Right ventricle myocardium superior (tissue), 1 donor: ENCODE data around the gene HMCN1. TPM values are rescaled to one million over a fixed set of nuclear protein-coding genes. Genes with fewer than 3 reads are reported as not detected.
"Not testable (repeated sequence)": the region's sequence is repeated elsewhere in the genome, so short reads cannot be mapped to it uniquely, and the experiment has no call there.

Experiments
- ATAC-seq: fragments of 200-7000 bp; cut with Tn5 transposase; one replicate; pipeline ENCODE4 v1.9.1; 2020; ENCODE audit warnings: mild to moderate bottlenecking; ENCODE audit not compliant: poor library complexity
- DNase-seq: peaks from one replicate; pipeline ENCODE4 v3.0.0-alpha.2; 2020
- intact Hi-C: fragments of 100-400 bp; cut with DNase I; formaldehyde crosslinking; loops from one replicate; pipeline ENCODE4 v1.11.2; 2022
- total RNA-seq: library from RNA; stranded (reverse); fragmentation: NEBNext Ultra II Directional; extraction: Animal tissue kit (Norgen Biotek cat#: 25700); gene quantifications from one replicate; pipeline ENCODE4 v1.2.1, GENCODE V29; 2021
- donor health status: DM: no; HTN: yes; CAD: no; lungs with severe emphysema.

HMCN1 gene
- total RNA-seq, 1 donor from 2014 or later, result 5.7 TPM

DNA sequence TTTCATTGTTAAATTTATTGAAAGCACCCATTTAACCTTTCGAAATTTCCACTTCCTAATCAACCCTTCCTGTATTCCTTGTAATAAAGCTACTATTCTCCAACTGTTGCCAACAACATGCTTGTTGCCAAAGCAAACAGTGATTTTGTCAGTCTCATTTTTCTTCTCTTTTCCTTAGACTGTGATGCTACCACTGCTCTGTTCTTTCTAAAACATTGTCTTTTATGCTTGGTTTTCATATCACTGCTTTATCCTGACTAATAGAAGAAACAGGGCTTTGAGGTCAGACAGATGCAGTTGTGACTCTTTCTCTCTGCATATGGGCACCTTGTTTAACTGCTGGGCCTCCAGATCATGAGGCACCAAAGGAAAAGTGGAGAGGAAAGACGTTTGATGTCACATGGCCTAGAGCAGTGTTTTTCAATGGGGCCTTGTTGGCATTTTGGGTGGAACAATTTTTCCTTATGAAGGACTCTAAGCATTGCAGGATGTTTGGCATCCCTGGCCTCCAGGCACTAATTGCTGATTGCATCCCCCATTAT, 56.1 kb downstream of the HMCN1 start:
- DNase-seq (no peak), ATAC-seq (peak; percentile 43)
- intact Hi-C loops, result no loop called here

DNA sequence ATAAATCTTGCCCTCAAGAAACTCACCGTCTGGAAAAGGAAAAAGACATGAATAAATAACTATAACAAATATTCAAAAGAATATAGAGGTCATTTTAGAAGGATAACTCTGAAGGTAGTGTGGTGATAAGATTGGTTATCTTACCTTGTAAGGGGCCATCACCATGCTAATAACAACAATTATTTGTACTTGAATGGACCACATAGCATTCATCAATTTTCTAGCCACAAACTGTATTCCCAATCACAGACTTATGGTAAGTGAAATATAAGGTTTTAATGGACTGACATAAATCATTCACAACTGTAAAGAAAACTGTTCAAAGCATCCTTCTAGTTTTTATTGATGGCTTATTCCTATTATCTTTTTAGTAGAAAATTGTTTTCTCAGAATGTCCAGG, 57.8 kb downstream of the HMCN1 start:
- no peak for ATAC-seq
- no peak for DNase-seq

DNA sequence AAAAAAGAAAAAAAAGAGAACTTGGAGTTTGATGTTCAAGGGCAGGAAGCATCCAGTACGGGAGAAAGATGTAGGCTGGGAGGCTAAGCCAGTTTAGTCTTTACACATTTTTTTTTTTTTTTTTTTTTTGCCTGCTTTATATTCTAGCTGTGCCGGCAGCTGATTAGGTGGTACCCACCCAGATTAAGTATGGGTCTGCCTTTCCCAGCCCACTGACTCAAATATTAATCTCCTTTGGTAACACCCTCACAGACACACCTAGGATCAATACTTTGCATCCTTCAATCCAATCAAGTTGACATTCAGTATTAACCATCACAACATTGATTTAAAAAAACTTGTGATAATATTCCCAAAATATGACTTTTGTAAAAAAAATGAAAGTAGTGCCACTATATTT, 60.3 kb downstream of the HMCN1 start:
- intact Hi-C loops, DNase-seq, ATAC-seq: not testable (repeated sequence)

More for the DNA sequence above, 57.8 kb downstream of the HMCN1 start:
- intact Hi-C loops, result no loop called here

DNA sequence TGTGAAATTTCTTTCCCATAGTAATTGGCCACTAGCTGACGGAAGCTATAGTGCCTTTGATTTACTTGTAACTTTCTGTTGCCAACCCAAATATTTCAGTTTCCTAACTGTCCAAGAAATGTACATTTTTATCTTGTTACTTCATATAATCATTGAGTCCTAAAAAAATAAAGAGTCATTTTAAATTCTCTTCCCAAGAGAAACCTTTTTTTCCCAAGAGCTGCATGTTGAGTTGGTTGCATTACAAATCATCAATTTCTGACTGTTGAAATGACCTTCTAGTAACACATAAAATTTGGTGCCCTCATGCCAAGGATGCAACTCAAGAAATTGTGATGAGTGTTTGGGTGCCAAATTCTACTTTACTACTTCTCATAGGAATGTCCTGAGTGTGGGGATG, 61.0 kb downstream of the HMCN1 start:
- ATAC-seq (no peak), DNase-seq (no peak)
- intact Hi-C loops, result no loop called here

DNA sequence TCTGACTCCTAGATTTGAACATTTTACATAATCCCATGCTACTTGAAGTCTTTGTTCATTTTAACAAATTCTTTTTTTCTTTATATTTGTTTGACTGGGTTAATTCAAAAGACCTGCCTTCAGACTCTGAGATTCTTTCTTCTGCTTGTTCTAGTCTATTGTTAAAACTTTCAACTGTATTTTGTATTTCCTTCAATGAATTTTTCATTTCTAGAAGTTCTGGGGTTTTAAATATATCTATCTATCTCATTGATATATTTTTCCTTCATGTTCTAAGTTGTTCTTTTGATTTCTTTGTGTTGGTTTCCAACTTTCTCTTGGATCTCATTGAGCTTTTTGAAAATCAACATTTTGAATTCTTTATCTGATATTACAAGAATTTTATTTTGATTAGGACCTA, 64.3 kb downstream of the HMCN1 start:
- intact Hi-C loops, result no loop called here
- DNase-seq, result no peak
- no peak for ATAC-seq

DNA sequence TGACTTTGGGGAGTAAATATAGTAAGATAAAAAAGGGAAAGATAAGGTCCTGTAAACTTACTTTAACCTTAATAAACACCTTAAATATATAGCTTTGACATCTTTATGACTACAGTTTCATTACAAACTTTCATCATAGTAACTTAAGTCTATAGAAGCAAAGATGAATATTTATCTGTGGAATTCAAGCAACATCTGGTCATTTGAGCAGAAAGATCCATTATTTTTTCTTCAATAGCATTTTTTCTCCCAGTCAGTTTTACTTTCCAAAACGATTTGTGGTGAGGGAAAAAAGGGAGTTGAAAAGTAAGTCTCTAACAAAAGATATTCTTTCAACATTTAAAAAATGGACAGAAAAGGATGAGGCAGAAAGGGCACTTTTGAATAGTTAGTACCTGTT, 69.0 kb downstream of the HMCN1 start:
- ATAC-seq, result no peak
- intact Hi-C loops, result loop anchor here (10.0 kb wide), 1 partner anchor 412 kb away; no protein-coding TSS in a partner anchor
- DNase-seq, result no peak

DNA sequence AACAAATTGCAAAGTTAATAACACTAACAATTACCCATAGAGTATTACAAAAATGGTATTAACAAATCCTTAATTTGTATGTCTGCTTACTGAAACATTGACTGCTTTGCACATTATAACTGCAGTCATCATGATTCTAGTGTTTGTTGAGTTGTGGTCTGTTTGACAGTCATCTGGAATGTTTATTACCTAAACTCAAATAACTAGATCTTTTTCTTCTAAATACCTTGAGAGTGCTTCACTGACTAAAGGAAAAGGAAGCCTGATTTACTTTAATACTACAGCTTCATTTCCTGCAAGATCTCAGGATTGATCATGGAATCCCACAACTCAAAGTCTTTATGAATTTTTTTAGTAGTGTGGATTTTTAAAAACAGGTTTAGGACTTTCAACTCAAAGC, 70.0 kb downstream of the HMCN1 start:
- DNase-seq, result no peak
- intact Hi-C loops, result loop anchor here (10.0 kb wide), 1 partner anchor 411 kb away; no protein-coding TSS in a partner anchor
- ATAC-seq, result no peak

DNA sequence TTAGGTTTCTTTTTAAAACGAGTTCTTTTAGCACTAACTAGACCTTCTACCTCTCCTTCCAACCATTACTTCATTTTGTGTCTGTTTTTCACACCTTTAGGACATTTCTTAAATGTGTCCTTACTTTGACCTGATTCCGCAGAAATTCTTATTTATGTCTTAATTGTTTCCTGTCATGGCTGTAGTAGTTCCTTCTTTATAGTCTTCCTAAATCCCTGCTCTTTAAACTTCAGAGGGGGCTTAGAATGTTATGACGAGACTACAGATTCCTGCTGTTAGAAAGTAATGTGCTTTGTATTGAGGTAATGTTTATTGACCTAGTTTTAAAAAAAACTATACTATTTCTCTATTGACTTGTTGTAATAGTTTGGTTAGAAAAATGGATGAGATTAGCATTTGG, 70.4 kb downstream of the HMCN1 start:
- intact Hi-C loops, result loop anchor here (10.0 kb wide), 1 partner anchor 410 kb away; no protein-coding TSS in a partner anchor
- no peak for ATAC-seq
- DNase-seq, result no peak

DNA sequence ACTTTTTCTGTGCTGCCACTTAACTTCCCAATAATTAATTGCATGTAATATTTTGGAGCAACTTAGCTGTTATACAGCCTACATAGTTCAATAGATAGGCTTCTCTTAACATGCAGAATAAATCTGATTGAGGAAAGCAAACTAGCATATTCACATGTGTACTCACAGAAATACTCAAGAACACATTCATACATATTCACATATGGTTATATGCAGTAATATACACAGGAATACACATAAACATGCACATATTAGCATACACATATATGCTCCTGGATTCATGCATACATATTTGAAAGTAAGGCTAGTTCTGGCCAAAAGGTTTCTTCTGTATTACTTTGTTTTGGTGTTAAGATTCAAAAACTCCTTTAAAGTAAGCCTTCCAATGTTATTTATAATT, 73.1 kb downstream of the HMCN1 start:
- DNase-seq (no peak), ATAC-seq (no peak)
- intact Hi-C loops, result loop anchor here (10.0 kb wide), 1 partner anchor 408 kb away; no protein-coding TSS in a partner anchor

DNA sequence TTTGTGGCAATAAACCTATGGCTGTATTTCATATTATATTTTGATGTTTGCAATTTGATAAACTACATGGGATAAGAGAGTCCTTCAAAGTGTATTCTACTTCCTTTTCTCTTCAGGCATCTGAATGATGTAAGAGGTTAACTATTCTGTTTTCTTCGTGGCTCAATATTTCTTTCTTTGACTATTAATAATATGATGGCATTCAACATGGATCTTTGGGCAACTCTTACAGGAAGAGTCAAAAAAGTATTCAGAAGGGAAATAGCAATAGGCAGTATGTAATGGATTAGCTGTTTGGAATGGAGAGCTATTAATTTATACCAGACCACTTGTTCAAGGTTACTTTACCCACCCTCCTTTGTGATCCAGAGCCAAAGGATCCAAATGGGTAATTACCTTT, 74.4 kb downstream of the HMCN1 start:
- intact Hi-C loops, result loop anchor here (10.0 kb wide), 1 partner anchor 406 kb away; no protein-coding TSS in a partner anchor
- no peak for DNase-seq
- ATAC-seq, result no peak

DNA sequence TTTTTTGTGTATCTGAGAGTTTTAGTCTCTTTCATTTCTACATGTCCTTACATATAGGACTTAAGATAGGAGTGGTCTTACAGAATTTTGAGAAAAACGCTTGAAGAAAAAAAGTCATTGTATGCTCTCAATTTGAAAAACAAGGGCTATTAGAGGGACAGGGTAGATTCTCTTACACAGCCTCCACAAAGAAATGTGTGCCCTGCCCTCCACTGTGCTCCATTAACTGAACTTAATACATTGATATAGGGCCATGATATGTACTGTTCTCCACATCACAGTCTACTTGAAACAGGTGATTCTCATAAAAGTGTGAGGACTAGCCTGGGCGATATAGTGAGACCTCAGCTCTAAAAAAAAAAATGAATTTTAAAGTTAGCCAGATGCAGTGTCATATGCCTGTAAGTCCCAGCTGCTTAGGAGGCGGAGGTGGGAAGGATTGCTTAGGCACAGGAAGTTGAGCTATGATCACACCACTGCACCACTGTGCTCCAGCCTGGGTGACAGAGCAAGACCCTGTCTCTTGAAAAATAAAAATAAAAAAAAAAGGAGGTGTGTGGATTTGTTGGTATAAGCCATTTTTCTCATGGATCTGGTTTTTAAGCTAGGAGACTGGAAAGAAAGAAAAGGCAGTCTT, 77.0 kb downstream of the HMCN1 start:
- ATAC-seq (no peak), DNase-seq (no peak)
- intact Hi-C loops, result no loop called here

DNA sequence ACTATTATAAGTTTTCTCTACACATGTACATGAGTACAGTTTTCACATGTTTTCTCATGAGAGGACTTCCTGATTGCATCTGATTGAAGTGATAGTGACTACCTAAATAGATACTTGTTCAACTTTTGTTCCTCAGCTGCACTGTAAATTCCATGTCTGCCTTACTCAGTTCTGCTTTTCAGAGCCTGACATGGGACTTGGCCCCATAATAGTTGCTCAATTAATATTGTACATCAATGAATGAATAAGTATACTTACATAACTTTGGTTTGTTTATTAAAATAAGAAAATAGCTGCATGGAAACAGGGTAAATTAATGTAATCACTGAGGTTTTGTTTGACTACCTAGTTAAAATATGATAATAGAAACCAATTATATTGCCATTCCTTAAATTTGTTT, 78.7 kb downstream of the HMCN1 start:
- DNase-seq (no peak), ATAC-seq (no peak)
- intact Hi-C loops, result no loop called here

DNA sequence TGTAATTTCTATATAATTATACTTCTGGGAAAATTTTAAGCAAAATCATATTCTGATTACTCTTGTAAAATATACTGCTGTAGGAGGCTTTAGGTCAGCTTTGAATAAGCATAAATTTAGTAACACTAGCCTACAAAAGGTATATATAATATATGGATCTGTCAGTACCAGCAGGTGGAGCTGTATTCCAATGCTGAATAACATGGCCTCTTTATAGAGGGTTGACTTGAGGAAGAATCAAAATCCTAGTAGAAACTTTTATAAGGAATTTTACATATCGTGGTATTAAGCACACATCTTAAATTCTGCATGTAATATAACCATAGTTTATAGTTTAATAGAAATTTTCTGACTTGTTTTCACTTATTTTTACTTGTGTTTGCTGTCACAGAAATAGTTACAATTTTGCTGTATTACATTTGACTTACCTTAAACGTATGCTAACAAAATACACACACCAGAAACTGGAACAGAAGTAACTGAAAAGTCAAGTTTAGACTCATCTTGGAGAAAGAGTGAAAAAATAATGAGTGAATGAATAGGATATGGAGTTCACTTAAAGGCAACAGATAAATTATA, 79.3 kb downstream of the HMCN1 start:
- no peak for DNase-seq
- ATAC-seq, result no peak
- intact Hi-C loops, result no loop called here

DNA sequence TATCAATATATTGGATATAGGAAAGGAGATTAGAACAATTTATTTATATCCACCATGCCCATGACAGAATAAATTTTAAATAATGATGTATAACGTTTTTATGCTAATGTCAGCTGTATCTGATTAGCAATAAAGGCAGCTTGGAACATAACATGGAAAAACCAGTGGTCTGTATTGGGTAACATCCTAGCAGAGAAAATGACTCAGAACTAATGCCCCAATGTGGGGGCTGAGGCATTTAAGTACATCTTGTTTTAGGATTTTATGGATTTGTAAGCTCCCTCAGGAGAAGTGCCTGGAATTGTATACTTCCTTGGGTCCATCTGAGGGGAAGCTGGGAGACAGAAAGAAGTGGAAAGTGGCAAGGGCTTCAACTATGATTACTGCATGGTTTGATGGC, 82.3 kb downstream of the HMCN1 start:
- intact Hi-C loops, result no loop called here
- ATAC-seq (no peak), DNase-seq (no peak)

DNA sequence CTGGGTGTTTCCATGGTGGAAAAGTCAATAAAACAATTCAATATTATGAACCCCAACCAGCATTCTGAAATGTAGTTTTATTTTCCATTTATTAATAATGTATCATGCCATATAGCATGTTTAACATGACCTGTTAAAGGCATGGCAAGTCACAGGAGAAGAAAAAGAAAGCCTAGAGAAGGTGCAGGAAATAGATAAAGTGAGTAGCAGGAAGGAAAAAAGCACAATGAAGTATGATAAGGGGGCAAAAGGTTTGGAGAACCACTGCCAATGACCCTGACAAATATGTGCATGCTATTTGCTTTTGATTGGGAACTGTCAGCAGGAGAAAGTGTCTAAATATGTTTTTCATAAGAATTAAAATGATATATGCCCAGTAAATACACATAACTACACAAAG, 85.6 kb downstream of the HMCN1 start:
- ATAC-seq (no peak), DNase-seq (no peak)
- intact Hi-C loops, result no loop called here

DNA sequence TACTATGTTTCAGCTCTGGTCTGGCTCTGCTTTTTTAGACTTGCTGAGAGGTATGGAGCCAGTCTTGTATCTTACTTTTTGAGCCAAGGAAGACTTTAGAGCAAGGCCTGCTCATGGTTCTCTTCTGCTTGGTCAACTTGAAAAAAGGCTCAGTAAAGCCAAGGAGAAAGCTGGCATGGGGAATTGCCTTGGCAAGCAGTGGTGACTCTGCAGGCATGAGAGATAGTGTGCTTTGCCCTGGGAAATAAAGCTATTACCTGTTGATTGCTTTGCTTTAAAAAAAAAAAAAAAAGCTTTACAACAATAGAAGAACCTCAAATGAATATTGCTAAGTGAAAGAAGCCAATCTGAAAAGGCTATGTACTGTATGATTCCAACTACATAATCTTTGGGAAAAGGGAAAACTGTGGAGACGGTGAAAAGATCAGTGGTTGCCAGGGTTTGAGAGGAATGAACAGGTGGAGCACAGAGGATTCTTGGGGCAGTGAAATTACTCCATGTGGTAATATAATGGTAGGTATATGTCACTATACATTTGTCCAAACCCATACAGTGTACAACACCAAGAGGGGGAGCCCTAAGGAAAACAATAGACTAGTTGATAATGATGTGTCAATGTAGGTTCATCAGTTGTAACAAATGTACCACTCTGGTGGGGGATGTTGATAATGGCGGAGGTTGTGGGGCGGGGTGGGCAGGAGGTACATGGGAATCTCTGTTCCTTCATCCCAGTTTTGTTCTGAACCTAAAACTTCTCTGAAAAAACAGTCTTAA, 87.6 kb downstream of the HMCN1 start:
- ATAC-seq (no peak), DNase-seq (no peak)
- intact Hi-C loops, result no loop called here

DNA sequence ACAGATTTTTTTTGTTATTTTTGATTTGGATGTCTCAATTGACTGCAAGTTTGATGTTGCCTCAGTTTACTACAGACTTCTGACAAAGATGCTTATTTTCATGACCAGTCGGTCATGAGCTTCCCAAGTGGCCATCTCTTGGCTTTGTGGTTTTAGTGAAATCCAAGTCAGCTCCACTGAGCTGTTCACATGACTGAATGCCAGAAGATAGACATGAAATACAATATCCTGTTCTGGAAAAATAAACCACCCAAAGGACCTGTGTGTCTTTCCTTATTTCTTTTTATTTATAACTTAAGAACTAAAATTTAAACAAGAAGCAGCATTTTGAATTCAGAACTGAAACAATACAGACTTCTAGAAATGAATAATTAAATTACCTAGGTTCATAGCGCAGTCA, 89.3 kb downstream of the HMCN1 start:
- intact Hi-C loops, result no loop called here
- ATAC-seq (no peak), DNase-seq (no peak)

DNA sequence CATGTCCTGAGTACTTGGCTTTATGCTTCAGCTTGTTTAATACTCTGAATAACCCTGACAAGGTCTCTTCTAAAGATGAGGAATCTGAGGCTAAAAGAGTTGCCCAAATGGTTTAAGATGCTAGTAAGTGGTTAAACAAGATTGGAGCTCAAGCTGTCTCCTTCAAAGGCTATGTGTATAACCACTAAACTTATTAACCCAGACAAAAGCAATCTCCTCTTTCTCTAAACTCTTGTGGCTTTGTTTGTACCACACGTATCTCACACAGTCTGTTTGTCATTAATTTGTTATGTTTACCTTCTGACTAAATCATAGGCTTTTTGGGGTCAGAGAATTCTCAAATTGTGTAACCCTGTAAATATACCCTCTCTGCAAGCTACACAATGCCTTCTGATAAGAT, 89.9 kb downstream of the HMCN1 start:
- DNase-seq (no peak), ATAC-seq (no peak)
- intact Hi-C loops, result no loop called here

DNA sequence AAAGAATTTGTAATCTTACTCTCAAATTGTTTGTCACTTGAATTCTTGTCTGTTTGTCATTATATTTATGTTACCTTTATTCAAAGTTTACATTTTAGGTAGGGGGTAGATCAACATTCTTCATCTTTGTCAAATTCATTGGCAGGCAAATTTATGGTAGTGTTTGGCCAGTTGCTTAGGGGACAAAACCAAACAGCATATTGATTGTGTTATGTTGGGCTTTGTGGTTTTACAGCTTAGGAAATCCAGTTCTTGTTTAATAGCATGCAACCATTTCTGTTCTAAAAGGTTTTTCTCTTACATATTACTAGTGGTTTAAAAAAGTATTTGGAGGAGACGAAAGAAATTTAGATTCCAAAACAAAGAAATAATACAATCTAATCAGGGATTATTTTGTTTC, 91.4 kb downstream of the HMCN1 start:
- intact Hi-C loops, result no loop called here
- DNase-seq, result no peak
- no peak for ATAC-seq
